CD8-positive, alpha-beta memory T cell (primary cell): ENCODE results near the gene TTLL9. TPM values are rescaled to one million over a fixed set of nuclear protein-coding genes. Genes with fewer than 3 reads are reported as not detected.
A peak's percentile ranks its signal among the peaks of the same experiment; 100 is the strongest.

Source experiments
- CTCF ChIA-PET: fragments of 350-600 bp; sonication (Branson Sonifier 250); formaldehyde crosslinking; loops from one replicate; lab custom pipeline; 2021; ENCODE audit warnings: antibody characterized with exemption; lab: Charles Lee
- POLR2A ChIA-PET: fragments of 350-600 bp; sonication (Branson Sonifier 250); formaldehyde crosslinking; loops from one replicate; lab custom pipeline; 2021; ENCODE audit warnings: antibody characterized with exemption; lab: Charles Lee
- DNase-seq, 5 donors: peaks; one replicate each; pipeline versions ENCODE4 v3.0.0 to v3.0.0-alpha.2; 2020 to 2022; ENCODE audit warnings: mixed read lengths in 1 of 5
- H3K27ac ChIP-seq: one replicate; pipeline ENCODE4 v1.7.0; 2013; ENCODE audit warnings: low read depth, mild to moderate bottlenecking, low read length, moderate library complexity
- H3K27me3 ChIP-seq: 2 replicates; pipeline ENCODE4 v1.7.0; 2013; ENCODE audit warnings: low read length, mild to moderate bottlenecking; ENCODE audit not compliant: insufficient read depth, poor library complexity, severe bottlenecking
- H3K36me3 ChIP-seq: 2 replicates; pipeline ENCODE4 v1.7.0; 2013; ENCODE audit warnings: mild to moderate bottlenecking, low read length, moderate library complexity; ENCODE audit not compliant: insufficient read depth
- H3K4me1 ChIP-seq: 2 replicates; pipeline ENCODE4 v1.7.0; 2013; ENCODE audit warnings: mild to moderate bottlenecking, low read length, moderate library complexity; ENCODE audit not compliant: insufficient read depth
- H3K4me3 ChIP-seq: 2 replicates; pipeline ENCODE4 v1.7.0; 2013; ENCODE audit warnings: mild to moderate bottlenecking, low read length
- H3K9me3 ChIP-seq: 2 replicates; pipeline ENCODE4 v1.7.0; 2013; ENCODE audit warnings: mild to moderate bottlenecking, low read length
- H3K27ac Mint-ChIP-seq, 8 donors: one replicate each; pipeline ENCODE4 v1.8.0; 2020 to 2021; ENCODE audit warnings: mixed read lengths in 8 of 8, mild to moderate bottlenecking in 6 of 8, inconsistent platforms in 3 of 8, moderate library complexity in 3 of 8
- H3K27me3 Mint-ChIP-seq, 2 donors: one replicate each; pipeline ENCODE4 v1.8.0; 2020 to 2021; ENCODE audit warnings: mixed read lengths in 2 of 2, mild to moderate bottlenecking in 1 of 2, moderate library complexity in 1 of 2
- H3K36me3 Mint-ChIP-seq, 3 donors: one replicate each; pipeline ENCODE4 v1.8.0; 2020 to 2021; ENCODE audit warnings: mixed read lengths in 3 of 3, inconsistent platforms in 1 of 3, mild to moderate bottlenecking in 1 of 3
- H3K4me1 Mint-ChIP-seq, 3 donors: one replicate each; pipeline ENCODE4 v1.8.0; 2020 to 2021; ENCODE audit warnings: mixed read lengths in 3 of 3, inconsistent platforms in 1 of 3, mild to moderate bottlenecking in 1 of 3
- H3K4me3 Mint-ChIP-seq, 7 donors: one replicate each; pipeline ENCODE4 v1.8.0; 2020 to 2021; ENCODE audit warnings: mixed read lengths in 7 of 7, mild to moderate bottlenecking in 6 of 7, moderate library complexity in 4 of 7, inconsistent platforms in 2 of 7
- H3K9me3 Mint-ChIP-seq, 5 donors: one replicate each; pipeline ENCODE4 v1.8.0; 2020 to 2022; ENCODE audit warnings: mixed read lengths in 5 of 5, mild to moderate bottlenecking in 3 of 5, moderate library complexity in 2 of 5, inconsistent platforms in 1 of 5
- polyA plus RNA-seq: library from polyadenylated mRNA; unstranded; fragments of 300-500 nt; fragmentation: Illumina TruSeq; gene quantifications from one replicate; pipeline ENCODE4 v1.2.3, GENCODE V29; 2021
- total RNA-seq, 2 experiments: library from RNA; stranded (reverse); gene quantifications; one replicate each; pipeline ENCODE4 v1.2.3, GENCODE V29; 2021

The TTLL9 gene
- total and polyA plus RNA-seq, 3 experiments from 2014 or later: not detected

- H3K36me3 Mint-ChIP-seq: no peaks in the 10 kb centered on the region
- H3K4me1 Mint-ChIP-seq: no peaks in the 10 kb centered on the region
- no peaks in the 10 kb centered on the region for H3K9me3 Mint-ChIP-seq
- Histone ChIP-seq H3K27ac (no peak overlapping the region), H3K4me1 (no peaks in the 10 kb centered on the region), H3K36me3 (no peaks in the 10 kb centered on the region), H3K4me3 (no peak overlapping the region), H3K9me3 (no peaks in the 10 kb centered on the region), H3K27me3 (no peaks in the 10 kb centered on the region)
- ChIA-PET CTCF (no interaction called here), POLR2A (no interaction called here)
- H3K27ac Mint-ChIP-seq: no peak overlapping the region
- H3K27me3 Mint-ChIP-seq: peaks cover 2 to 22% of the 10 kb centered on the region in 2 donors
- no peak overlapping the region for H3K4me3 Mint-ChIP-seq
- DNase-seq: no peak
Measured at GRCh38 chr20:31907046-31907445, 36.6 kb downstream of the TTLL9 start.

GRCh38 chr20:31908016-31908415 lies 37.6 kb downstream of the TTLL9 start:
- POLR2A ChIA-PET: no interaction called here

GRCh38 chr20:31908424-31908823 lies 38.0 kb downstream of the TTLL9 start:
- Histone ChIP-seq H3K27ac (no peak overlapping the region), H3K4me1 (no peaks in the 10 kb centered on the region), H3K27me3 (no peaks in the 10 kb centered on the region), H3K36me3 (no peaks in the 10 kb centered on the region), H3K4me3 (no peak overlapping the region), H3K9me3 (no peaks in the 10 kb centered on the region)
- Mint-ChIP-seq H3K9me3 (no peaks in the 10 kb centered on the region), H3K27me3 (peaks cover 2 to 16% of the 10 kb centered on the region in 2 donors), H3K27ac (no peak overlapping the region), H3K4me1 (no peaks in the 10 kb centered on the region), H3K4me3 (no peak overlapping the region), H3K36me3 (no peaks in the 10 kb centered on the region)
- no peak for DNase-seq
- POLR2A ChIA-PET: no interaction called here
- CTCF ChIA-PET: interaction anchor here (0.6 kb wide), 1 partner anchor 395 kb away, joined by 3 read pairs; no protein-coding TSS in a partner anchor

More at GRCh38 chr20:31908016-31908415, 37.6 kb downstream of the TTLL9 start:
- H3K27ac ChIP-seq: no peak overlapping the region
- Mint-ChIP-seq H3K4me3 (no peak overlapping the region), H3K27ac (no peak overlapping the region), H3K36me3 (no peaks in the 10 kb centered on the region), H3K4me1 (no peaks in the 10 kb centered on the region), H3K9me3 (no peaks in the 10 kb centered on the region), H3K27me3 (peaks cover 2 to 20% of the 10 kb centered on the region in 2 donors)
- DNase-seq: no peak
- no peaks in the 10 kb centered on the region for H3K9me3 ChIP-seq
- H3K27me3 ChIP-seq: no peaks in the 10 kb centered on the region
- no peak overlapping the region for H3K4me3 ChIP-seq
- H3K36me3 ChIP-seq: no peaks in the 10 kb centered on the region
- H3K4me1 ChIP-seq: no peaks in the 10 kb centered on the region
- CTCF ChIA-PET: no interaction called here

- no peak for DNase-seq
- Histone ChIP-seq H3K27ac (no peak overlapping the region), H3K4me1 (no peaks in the 10 kb centered on the region), H3K27me3 (no peaks in the 10 kb centered on the region), H3K9me3 (no peaks in the 10 kb centered on the region), H3K4me3 (no peak overlapping the region), H3K36me3 (no peaks in the 10 kb centered on the region)
- Mint-ChIP-seq H3K27ac (no peak overlapping the region), H3K4me1 (no peaks in the 10 kb centered on the region), H3K27me3 (peaks cover 2 to 16% of the 10 kb centered on the region in 2 donors), H3K36me3 (no peaks in the 10 kb centered on the region), H3K9me3 (no peaks in the 10 kb centered on the region), H3K4me3 (no peak overlapping the region)
- POLR2A ChIA-PET: interaction anchor here (0.7 kb wide), 1 partner anchor 29 kb away, joined by 14 read pairs; no protein-coding TSS in a partner anchor
- CTCF ChIA-PET: no interaction called here
Measured at GRCh38 chr20:31909253-31910070, 39.0 kb downstream of the TTLL9 start.

GRCh38 chr20:31910071-31910803 lies 39.8 kb downstream of the TTLL9 start:
- CTCF ChIA-PET: no interaction called here
- H3K27ac ChIP-seq: no peak overlapping the region

GRCh38 chr20:31913431-31914157 lies 43.2 kb downstream of the TTLL9 start:
- Histone ChIP-seq H3K4me3 (no peak overlapping the region), H3K36me3 (no peaks in the 10 kb centered on the region), H3K9me3 (no peaks in the 10 kb centered on the region), H3K27ac (no peak overlapping the region), H3K4me1 (no peaks in the 10 kb centered on the region), H3K27me3 (no peaks in the 10 kb centered on the region)
- H3K27ac Mint-ChIP-seq: peak overlapping the region in 1 of 8 donors; percentile 23
- DNase-seq: no peak
- no peaks in the 10 kb centered on the region for H3K4me1 Mint-ChIP-seq
- H3K27me3 Mint-ChIP-seq: peaks cover 4 to 19% of the 10 kb centered on the region in 2 donors
- ChIA-PET POLR2A (no interaction called here), CTCF (no interaction called here)
- no peak overlapping the region for H3K4me3 Mint-ChIP-seq
- H3K9me3 Mint-ChIP-seq: no peaks in the 10 kb centered on the region
- H3K36me3 Mint-ChIP-seq: no peaks in the 10 kb centered on the region

More at GRCh38 chr20:31910071-31910803, 39.8 kb downstream of the TTLL9 start:
- Histone ChIP-seq H3K4me3 (no peak overlapping the region), H3K4me1 (no peaks in the 10 kb centered on the region), H3K36me3 (no peaks in the 10 kb centered on the region), H3K27me3 (no peaks in the 10 kb centered on the region), H3K9me3 (no peaks in the 10 kb centered on the region)
- Mint-ChIP-seq H3K36me3 (no peaks in the 10 kb centered on the region), H3K9me3 (no peaks in the 10 kb centered on the region), H3K27me3 (peaks cover 2 to 11% of the 10 kb centered on the region in 2 donors), H3K4me3 (no peak overlapping the region), H3K4me1 (no peaks in the 10 kb centered on the region), H3K27ac (no peak overlapping the region)
- DNase-seq: no peak
- POLR2A ChIA-PET: no interaction called here

- POLR2A ChIA-PET: no interaction called here
- H3K36me3 ChIP-seq: no peaks in the 10 kb centered on the region
- H3K4me3 ChIP-seq: no peak overlapping the region
- H3K27ac ChIP-seq: no peak overlapping the region
- no peaks in the 10 kb centered on the region for H3K4me1 Mint-ChIP-seq
- H3K36me3 Mint-ChIP-seq: no peaks in the 10 kb centered on the region
- no peaks in the 10 kb centered on the region for H3K9me3 ChIP-seq
- no peak overlapping the region for H3K4me3 Mint-ChIP-seq
- H3K27me3 Mint-ChIP-seq: peaks cover 4 to 22% of the 10 kb centered on the region in 2 donors
- CTCF ChIA-PET: no interaction called here
- H3K27ac Mint-ChIP-seq: no peak overlapping the region
- H3K27me3 ChIP-seq: no peaks in the 10 kb centered on the region
- no peaks in the 10 kb centered on the region for H3K4me1 ChIP-seq
- no peak for DNase-seq
- no peaks in the 10 kb centered on the region for H3K9me3 Mint-ChIP-seq
Measured at GRCh38 chr20:31914170-31914569, 43.7 kb downstream of the TTLL9 start.
